Activated naive CD4-positive, alpha-beta T cell treated with anti-CD3 and anti-CD28 coated beads, Interleukin-2, amount 10 ng/mL, durations not matched to agents 7 days and 5 days (primary cell): ENCODE data around the gene LMBR1L.

ENCODE experiments used
- CTCF ChIA-PET: fragments of 350-600 bp; sonication (Branson Sonifier 250); formaldehyde crosslinking; loops from one replicate; lab custom pipeline; 2021; ENCODE audit warnings: antibody characterized with exemption; lab: Charles Lee
- DNase-seq: peaks from one replicate; pipeline ENCODE4 v3.0.0-alpha.2; 2020
- H3K27ac Mint-ChIP-seq: one replicate; pipeline ENCODE4 v1.8.0; 2021; ENCODE audit warnings: mild to moderate bottlenecking, moderate library complexity, mixed read lengths
- H3K27me3 Mint-ChIP-seq: one replicate; pipeline ENCODE4 v1.8.0; 2021; ENCODE audit warnings: mild to moderate bottlenecking, mixed read lengths
- H3K36me3 Mint-ChIP-seq: one replicate; pipeline ENCODE4 v1.8.0; 2021; ENCODE audit warnings: mixed read lengths
- H3K4me1 Mint-ChIP-seq: one replicate; pipeline ENCODE4 v1.8.0; 2021; ENCODE audit warnings: mixed read lengths
- H3K4me3 Mint-ChIP-seq: one replicate; pipeline ENCODE4 v1.8.0; 2021; ENCODE audit warnings: mild to moderate bottlenecking, moderate library complexity, mixed read lengths
- H3K9me3 Mint-ChIP-seq: one replicate; pipeline ENCODE4 v1.8.0; 2021; ENCODE audit warnings: mixed read lengths

The LMBR1L gene

DNA sequence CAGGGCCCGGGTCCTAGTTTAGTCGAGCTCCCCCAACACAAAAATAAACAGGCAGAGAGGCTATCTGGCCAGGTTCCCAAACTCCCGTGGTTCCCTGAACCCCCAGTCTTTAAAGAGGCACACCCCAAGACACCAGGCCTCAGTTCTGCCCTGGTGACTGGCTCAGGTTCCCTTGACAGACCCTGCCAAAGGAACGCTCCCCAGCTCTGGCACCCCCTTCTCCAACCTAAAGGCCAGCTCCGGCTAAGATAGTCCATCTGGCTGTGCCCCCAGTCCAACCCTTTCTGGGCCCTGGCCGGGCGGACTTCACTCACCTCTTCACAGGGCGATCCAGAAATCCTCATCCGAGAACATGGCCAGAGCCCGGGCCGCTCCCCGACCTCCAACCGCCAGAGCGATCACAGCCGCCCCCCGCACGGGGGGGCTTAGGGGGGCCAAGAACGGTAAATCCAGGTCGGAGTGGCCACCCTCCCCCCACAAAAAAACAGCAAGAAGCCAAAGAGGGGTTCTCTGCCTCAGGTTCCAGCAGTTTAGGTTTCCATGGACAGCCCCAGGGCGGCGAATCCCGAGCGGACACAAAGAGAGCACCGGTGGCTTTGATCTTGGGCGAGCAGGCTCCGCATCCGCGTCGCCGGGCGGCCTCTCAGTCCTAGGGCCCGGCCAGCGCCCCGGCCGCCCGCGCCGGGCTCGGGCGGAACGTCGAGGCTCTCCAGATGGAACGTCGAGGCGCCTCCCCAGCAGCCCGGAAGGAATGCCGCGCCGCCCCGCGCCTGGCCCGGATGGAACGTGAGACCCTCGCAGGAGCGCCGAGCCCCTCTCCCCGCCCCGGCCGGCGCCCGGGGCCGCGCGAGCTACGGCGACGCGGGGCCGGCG lies 51.1 kb downstream of the LMBR1L start:
- Mint-ChIP-seq H3K4me3 (peak overlapping the region; percentile 92), H3K9me3 (no peaks in the 10 kb centered on the region), H3K27me3 (peaks cover 5% of the 10 kb centered on the region), H3K27ac (peak overlapping the region; percentile 88), H3K36me3 (peaks cover 22% of the 10 kb centered on the region), H3K4me1 (peaks cover 60% of the 10 kb centered on the region)
- CTCF ChIA-PET: interaction anchor here (0.7 to 3.0 kb wide), 5 partner anchors 10 to 40 kb away, joined by 3 to 18 read pairs (median 4); partner anchors contain the start of gene RHEBL1
- DNase-seq: peak; percentile 46

DNA sequence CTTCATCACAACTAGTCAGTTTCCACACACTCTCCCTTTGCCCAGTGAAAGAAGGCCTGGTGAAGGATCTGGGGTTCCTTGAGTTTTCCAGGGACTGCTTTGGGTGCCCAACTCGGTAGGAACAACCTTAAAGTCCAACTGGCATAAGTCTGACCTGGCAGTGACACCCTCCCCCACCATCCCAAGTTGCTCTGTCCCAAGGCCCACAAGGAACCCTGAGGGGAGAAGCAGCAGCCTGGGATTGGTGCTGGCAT lies 51.7 kb downstream of the LMBR1L start:
- no peak for DNase-seq
- H3K4me3 Mint-ChIP-seq: peak overlapping the region; percentile 92
- H3K36me3 Mint-ChIP-seq: peaks cover 23% of the 10 kb centered on the region
- CTCF ChIA-PET: interaction anchor here (1.2 to 3.0 kb wide), 5 partner anchors 15 to 41 kb away, joined by 3 to 18 read pairs (median 5); no protein-coding TSS in a partner anchor
- H3K27ac Mint-ChIP-seq: peak overlapping the region; percentile 88
- H3K27me3 Mint-ChIP-seq: peaks cover 5% of the 10 kb centered on the region
- H3K4me1 Mint-ChIP-seq: peaks cover 58% of the 10 kb centered on the region
- H3K9me3 Mint-ChIP-seq: no peaks in the 10 kb centered on the region

DNA sequence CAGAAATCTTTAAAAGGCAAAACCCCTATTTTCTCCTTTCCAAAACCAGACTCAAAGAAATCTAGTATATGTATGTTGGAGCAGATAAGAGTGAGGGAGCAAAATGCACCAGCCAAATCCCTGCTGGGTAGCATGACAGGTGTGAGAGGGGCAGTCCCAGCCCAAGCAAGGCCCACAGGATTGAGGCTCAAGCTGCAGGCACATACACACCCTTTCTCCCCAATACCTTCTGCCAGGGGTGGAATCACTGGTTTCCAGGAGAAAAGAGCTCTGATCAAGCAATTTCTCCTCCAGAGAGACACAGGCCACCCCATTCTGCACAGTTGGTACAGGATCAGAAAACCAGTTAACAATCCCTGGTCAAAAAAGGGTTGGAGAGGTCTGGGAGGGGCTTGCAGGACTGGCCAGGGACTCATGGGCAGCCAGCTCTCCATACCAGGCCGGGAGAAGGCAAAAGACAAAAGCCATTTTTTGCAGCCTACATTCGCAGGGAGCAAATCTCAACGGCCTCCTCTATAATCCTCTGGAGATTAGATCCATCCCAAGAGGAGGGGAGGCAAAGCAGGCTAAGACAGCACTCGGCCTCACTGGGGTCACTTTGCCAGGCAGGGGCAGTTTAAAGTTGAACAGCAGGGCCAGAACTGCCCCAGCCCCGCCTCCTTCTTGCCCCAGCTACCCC lies 52.1 kb downstream of the LMBR1L start:
- H3K4me1 Mint-ChIP-seq: peaks cover 56% of the 10 kb centered on the region
- peak overlapping the region; percentile 92 for H3K4me3 Mint-ChIP-seq
- H3K27me3 Mint-ChIP-seq: peaks cover 5% of the 10 kb centered on the region
- peak overlapping the region; percentile 88 for H3K27ac Mint-ChIP-seq
- CTCF ChIA-PET: interaction anchor here (1.2 to 3.0 kb wide), 5 partner anchors 15 to 41 kb away, joined by 3 to 18 read pairs (median 5); no protein-coding TSS in a partner anchor
- no peak for DNase-seq
- no peaks in the 10 kb centered on the region for H3K9me3 Mint-ChIP-seq
- H3K36me3 Mint-ChIP-seq: peaks cover 24% of the 10 kb centered on the region

DNA sequence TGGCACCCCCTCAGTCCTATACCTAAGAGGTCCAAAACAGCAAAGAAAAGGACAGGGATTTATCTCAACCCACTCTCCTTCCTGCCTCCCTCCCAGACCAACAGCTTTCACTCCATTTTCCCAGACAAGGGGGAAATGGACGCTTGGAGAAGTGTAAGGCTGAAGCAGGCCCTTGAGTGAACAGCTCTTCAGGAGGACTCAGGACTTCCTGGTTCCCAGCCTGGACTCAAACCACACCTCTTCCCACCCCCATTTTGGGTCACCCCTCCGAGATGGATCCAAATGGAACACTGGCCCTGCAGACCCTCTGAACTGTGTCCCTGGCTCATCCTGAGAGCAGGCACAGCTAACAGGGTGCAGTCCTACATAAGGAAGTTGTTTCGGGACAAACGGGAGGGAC lies 52.8 kb downstream of the LMBR1L start:
- peak overlapping the region; percentile 92 for H3K4me3 Mint-ChIP-seq
- no peaks in the 10 kb centered on the region for H3K9me3 Mint-ChIP-seq
- peaks cover 56% of the 10 kb centered on the region for H3K4me1 Mint-ChIP-seq
- peak; percentile 36 for DNase-seq
- H3K27me3 Mint-ChIP-seq: peaks cover 5% of the 10 kb centered on the region
- peak overlapping the region; percentile 78 for H3K27ac Mint-ChIP-seq
- CTCF ChIA-PET: interaction anchor here (0.6 to 3.0 kb wide), 7 partner anchors 10 to 178 kb away, joined by 3 to 18 read pairs (median 3); no protein-coding TSS in a partner anchor
- peaks cover 31% of the 10 kb centered on the region for H3K36me3 Mint-ChIP-seq

DNA sequence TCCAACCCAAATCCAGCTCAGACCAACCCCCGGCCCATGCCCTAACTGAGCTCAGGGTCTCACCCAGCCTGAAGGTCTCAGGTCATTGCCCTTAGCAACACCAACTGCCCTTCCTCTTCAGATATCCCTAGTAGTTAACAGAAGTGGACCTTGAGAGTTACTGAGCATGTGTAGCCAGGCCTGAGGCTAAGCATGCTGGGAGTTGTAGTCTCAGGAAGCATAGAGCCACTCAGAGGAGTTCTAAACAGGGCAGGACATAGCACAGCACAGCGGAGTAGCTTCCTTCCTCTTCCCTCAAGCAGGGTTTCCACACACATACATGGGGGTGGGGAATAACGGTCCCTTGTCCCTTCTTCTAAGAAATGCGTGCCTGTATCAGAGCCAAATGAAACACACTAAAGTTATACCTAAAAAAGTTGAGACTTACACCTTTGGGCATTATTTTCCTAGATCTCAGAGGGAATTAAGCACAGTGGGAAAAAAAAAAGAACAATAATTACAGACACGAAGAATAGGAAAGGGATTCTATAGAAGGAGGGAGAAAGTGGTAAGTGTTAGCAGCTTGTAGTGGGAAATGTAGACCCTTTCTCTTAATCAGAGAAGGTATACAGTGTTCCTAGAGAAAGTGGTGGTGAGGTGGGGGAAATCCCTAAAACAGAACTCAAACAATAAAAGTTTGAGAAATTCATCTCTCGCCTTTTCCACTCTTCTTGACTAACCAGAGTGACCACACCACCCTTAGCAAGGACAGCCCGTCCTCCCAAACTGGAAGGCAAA lies 54.5 kb downstream of the LMBR1L start:
- peaks cover 48% of the 10 kb centered on the region for H3K4me1 Mint-ChIP-seq
- DNase-seq: peak; percentile 72
- peak overlapping the region; percentile 92 for H3K4me3 Mint-ChIP-seq
- H3K27ac Mint-ChIP-seq: peak overlapping the region; percentile 56
- peaks cover 46% of the 10 kb centered on the region for H3K36me3 Mint-ChIP-seq
- peaks cover 5% of the 10 kb centered on the region for H3K27me3 Mint-ChIP-seq
- H3K9me3 Mint-ChIP-seq: no peaks in the 10 kb centered on the region
- CTCF ChIA-PET: interaction anchor here (0.9 to 2.7 kb wide), 6 partner anchors 8 to 42 kb away, joined by 3 to 10 read pairs (median 6); no protein-coding TSS in a partner anchor

DNA sequence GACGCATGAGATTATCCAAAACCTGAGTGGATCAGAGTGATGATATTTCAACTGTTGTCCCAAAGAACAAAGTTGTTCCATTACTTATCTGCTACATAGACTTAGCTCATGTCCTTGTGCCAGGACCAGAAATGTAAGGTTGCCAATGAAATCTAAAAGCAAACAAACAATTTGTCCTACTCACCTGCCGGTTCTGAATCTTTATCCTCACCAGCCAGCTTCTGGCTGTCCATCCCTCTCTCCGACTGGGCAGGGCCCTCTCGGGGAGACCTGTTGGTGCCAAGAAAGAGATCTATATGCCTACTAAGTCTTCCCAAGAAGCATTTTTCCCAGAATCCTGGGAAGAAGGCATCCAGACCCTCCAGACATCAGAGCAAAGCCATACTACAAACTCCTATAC lies 55.6 kb downstream of the LMBR1L start:
- Mint-ChIP-seq H3K4me3 (no peak overlapping the region), H3K27me3 (no peaks in the 10 kb centered on the region), H3K27ac (no peak overlapping the region), H3K9me3 (no peaks in the 10 kb centered on the region), H3K36me3 (peaks cover 54% of the 10 kb centered on the region), H3K4me1 (peaks cover 45% of the 10 kb centered on the region)
- DNase-seq: no peak
- CTCF ChIA-PET: interaction anchor here (0.8 to 2.7 kb wide), 4 partner anchors 9 to 33 kb away, joined by 3 to 10 read pairs (median 7); partner anchors contain the start of gene RHEBL1

DNA sequence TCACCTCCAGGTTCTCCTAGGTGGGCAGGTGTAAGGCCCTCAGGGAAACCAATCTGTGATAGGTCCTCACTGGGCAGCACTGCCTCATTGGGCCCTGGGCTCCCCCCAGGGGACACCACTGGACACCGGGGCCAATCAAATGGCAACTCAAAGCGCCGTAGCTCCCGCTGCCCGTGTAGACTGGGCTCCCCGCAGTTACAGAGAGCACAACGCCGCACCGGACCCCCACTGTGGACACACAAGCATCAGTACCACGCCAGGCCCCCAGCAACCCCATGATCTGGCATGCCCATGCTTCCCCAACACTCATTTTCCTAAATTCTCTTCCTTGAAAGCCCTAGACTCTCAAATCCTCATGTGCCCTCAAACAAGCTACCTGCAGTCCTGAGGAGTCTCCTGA lies 56.1 kb downstream of the LMBR1L start:
- Mint-ChIP-seq H3K27me3 (no peaks in the 10 kb centered on the region), H3K36me3 (peaks cover 57% of the 10 kb centered on the region), H3K4me3 (no peak overlapping the region), H3K4me1 (peaks cover 45% of the 10 kb centered on the region), H3K27ac (no peak overlapping the region), H3K9me3 (no peaks in the 10 kb centered on the region)
- CTCF ChIA-PET: interaction anchor here (0.8 to 2.7 kb wide), 3 partner anchors 10 to 15 kb away, joined by 3 to 10 read pairs (median 6); partner anchors contain the start of gene RHEBL1
- no peak for DNase-seq

DNA sequence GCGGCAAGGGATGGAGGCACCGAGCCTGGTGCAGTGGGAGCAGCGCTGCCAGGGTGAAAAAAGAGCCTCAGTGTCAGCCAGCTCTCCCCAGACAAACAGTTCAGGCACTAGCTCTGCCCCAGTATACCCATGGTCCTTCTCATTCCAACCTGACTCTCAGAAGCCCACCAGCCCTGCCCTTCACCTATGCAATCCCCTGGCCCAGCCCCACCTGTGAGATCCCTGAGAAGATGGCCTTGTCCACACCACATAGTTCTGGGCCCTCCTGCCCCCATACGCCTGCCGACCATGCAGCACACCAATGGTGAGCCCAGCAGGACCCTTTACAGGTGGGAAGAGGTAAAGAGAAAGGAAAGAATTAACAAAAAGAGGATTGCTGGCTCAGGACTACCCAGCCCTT lies 56.6 kb downstream of the LMBR1L start:
- CTCF ChIA-PET: interaction anchor here (0.8 to 2.7 kb wide), 2 partner anchors 10 to 16 kb away, joined by 3 to 10 read pairs; partner anchors contain the start of gene RHEBL1
- H3K27me3 Mint-ChIP-seq: no peaks in the 10 kb centered on the region
- H3K36me3 Mint-ChIP-seq: peaks cover 60% of the 10 kb centered on the region
- H3K9me3 Mint-ChIP-seq: no peaks in the 10 kb centered on the region
- no peak overlapping the region for H3K27ac Mint-ChIP-seq
- H3K4me3 Mint-ChIP-seq: no peak overlapping the region
- no peak for DNase-seq
- H3K4me1 Mint-ChIP-seq: peaks cover 45% of the 10 kb centered on the region

DNA sequence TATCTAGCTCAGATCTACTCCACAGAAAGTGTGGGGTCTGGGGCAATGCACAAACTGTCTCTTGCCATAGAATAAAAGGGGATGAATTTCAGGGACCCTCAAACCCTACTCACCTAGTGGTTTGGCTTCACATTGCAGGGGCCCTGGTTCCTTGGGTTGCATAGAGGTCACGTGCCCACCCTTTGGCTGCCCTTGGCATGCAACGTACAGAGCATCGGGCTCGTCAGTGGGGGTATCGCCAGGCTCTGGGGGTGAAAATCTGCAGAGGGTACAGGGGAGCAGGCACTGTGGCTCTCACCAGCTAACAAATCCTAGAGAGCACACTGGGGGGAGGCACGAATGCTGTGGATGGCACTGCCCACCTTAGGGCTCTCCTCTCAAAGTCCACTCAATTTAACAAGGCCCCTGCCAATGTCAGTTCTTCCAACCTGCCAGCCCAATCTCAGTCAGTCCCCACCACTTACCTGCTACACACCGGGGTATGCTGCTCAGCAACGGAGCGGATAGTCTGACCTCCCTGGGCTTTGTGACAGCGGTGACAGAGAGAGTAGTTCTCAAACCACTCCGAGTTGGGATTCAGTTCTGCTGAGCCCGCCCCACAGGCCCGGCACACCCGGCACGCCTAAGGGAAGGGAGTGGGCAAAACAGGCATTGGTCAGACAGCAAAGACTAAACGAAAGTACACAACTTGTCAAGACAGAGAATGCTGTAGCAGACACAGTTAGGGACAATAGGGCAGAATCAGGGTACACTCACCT lies 58.0 kb downstream of the LMBR1L start:
- H3K9me3 Mint-ChIP-seq: no peaks in the 10 kb centered on the region
- no peak overlapping the region for H3K4me3 Mint-ChIP-seq
- H3K36me3 Mint-ChIP-seq: peaks cover 70% of the 10 kb centered on the region
- CTCF ChIA-PET: no interaction called here
- no peaks in the 10 kb centered on the region for H3K27me3 Mint-ChIP-seq
- H3K4me1 Mint-ChIP-seq: peaks cover 30% of the 10 kb centered on the region
- DNase-seq: no peak
- H3K27ac Mint-ChIP-seq: no peak overlapping the region

DNA sequence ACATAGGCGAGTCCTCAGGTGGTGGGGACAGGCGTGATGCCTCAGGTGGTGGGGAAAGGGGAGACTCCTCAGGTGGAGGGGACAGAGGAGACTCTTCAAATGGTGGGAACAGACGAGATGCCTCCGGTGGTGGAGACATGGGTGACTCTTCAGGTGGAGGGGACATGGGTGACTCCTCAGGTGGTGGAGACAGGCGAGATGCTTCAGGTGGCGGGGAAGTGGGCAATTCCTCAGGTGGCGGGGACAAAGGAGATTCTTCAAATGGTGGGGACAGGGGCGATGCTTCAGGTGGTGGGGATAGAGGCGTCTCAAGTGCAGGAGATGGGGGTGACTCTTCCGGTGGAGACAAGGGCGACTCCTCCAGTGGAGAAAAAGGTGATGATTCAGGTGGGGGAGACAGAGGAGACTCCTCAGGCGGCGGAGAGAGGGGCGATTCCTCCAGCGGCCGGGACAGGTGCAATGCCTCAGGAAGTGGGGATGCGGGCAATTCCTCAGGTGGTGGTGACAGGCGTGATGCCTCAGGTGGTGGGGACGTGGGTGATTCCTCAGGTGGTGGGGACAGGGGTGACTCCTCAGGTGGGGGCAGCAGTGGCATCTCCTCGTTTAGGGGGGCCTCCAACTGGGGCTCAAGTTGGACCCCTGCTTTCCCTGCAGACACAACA lies 58.7 kb downstream of the LMBR1L start:
- Mint-ChIP-seq H3K27ac (no peak overlapping the region), H3K36me3 (peaks cover 75% of the 10 kb centered on the region), H3K27me3 (no peaks in the 10 kb centered on the region), H3K4me3 (no peak overlapping the region), H3K4me1 (peaks cover 23% of the 10 kb centered on the region), H3K9me3 (no peaks in the 10 kb centered on the region)
- CTCF ChIA-PET: no interaction called here
- DNase-seq: no peak

DNA sequence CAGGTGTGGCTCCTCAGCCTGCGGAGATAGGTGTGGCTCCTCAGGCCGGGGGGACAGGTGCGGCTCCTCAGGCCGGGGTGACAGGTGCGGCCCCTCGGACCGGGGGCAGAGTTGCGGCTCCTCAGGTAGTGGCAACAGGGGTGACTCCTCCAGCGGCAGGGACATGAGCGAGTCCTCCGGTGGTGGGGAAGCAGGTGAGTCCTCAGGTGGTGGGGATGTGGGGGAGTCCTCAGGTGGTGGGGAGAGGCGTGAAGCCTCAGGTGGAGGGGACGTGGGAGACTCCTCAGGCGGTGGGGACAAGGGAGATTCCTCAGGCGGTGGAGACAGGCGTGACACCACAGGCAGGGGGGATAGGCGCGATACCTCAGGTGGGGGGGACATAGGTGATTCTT lies 59.3 kb downstream of the LMBR1L start:
- Mint-ChIP-seq H3K27ac (no peak overlapping the region), H3K4me3 (no peak overlapping the region), H3K36me3 (peaks cover 79% of the 10 kb centered on the region), H3K27me3 (no peaks in the 10 kb centered on the region), H3K4me1 (peaks cover 17% of the 10 kb centered on the region), H3K9me3 (no peaks in the 10 kb centered on the region)
- CTCF ChIA-PET: interaction anchor here (0.7 to 1.3 kb wide), 3 partner anchors 13 to 55 kb away, joined by 3 to 6 read pairs (median 5); no protein-coding TSS in a partner anchor
- DNase-seq: no peak

DNA sequence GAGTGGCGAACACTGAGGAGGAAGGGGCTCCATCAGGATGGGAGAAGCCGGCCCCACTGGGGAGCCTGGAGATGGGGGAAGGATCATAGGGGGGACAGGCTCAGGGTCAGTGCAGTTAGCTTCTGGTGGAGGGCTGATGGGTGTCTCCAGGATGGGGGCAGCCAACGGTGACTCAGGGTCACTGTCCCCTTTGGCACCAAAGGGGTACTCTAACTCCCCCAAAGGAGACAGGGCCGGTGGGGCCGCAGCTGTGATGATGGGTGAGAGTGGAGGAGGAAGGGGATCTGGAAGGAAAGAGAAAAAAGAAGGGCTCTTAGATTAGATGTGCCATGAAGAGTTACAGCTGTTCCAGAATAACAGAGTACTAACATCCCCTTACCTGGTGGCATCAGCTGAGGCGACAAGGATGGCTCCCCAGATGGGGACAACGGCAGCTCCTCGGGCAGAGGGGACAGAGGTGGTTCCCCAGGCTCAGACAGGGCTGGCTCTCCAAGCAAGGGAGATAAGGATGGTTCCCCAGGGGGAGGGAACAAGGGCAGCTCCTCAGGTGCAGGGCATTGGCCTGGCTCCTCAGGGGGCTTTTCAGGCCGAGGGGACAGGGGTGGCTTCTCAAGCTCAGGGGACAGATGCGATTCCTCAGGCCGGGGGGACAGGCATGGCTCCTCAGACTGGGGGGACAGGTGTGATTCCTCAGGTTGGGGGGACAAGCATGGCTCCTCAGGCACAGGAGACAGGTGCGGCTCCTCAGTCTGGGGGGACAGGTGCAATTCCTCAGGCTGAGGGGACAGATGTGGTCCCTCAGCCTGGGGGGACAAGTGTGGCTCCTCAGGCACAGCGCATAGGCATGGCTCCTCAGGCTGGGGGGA lies 59.9 kb downstream of the LMBR1L start:
- no peaks in the 10 kb centered on the region for H3K9me3 Mint-ChIP-seq
- DNase-seq: no peak
- peaks cover 11% of the 10 kb centered on the region for H3K4me1 Mint-ChIP-seq
- no peak overlapping the region for H3K4me3 Mint-ChIP-seq
- H3K27ac Mint-ChIP-seq: no peak overlapping the region
- H3K36me3 Mint-ChIP-seq: peaks cover 81% of the 10 kb centered on the region
- CTCF ChIA-PET: interaction anchor here (0.7 to 1.3 kb wide), 3 partner anchors 13 to 54 kb away, joined by 3 to 6 read pairs (median 5); no protein-coding TSS in a partner anchor
- H3K27me3 Mint-ChIP-seq: no peaks in the 10 kb centered on the region
